HG02870 (cell line): ENCODE results near the gene RUBCN.

ENCODE experiments used
- ATAC-seq: cut with Tn5 transposase; IDR thresholded peaks from one replicate; pipeline ENCODE4 v1.9.1; 2021; ENCODE audit warnings: mild to moderate bottlenecking, moderate library complexity; ENCODE audit not compliant: unreplicated experiment

Gene RUBCN

DNA sequence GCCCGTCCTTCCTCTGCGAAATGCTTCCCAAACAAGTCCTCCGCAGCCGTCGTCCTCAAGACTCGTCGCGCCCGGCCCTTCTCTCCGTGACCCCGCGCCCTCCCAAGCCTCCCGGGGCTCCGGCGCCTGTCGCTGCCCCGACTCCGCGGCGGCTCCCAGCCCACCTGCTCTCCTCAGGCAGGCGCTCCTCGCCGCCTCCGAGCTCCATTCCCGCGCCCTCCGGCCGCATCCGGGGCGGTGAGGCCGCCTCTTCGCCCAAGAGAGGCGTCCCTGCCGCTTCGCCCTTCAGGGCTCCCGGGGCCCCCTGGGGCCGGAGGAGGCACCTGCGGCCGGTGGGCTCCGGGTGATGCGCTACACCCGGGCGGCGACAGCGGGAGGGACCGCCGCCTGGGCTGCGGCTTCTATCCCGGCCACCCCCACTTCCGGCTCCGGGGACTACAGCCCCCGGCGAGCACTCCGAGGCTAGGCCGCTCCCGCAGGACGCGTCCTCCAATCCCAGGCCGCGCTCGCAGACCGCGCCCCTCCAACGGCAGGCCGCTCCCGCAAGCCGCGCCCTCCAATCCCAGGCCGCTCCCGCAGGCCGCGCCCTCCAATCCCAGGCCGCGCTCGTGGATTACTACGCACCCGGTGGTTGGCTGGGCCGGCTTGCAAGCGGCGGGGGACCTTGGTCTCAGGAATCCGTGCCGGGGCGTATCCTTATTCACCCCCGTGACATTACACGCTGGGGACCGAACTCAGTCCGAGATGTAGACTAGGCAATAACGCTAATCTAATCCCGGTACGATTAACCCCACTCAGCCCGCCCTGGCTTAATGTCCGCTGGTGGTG is at the start of gene RUBCN:
RUBCN (minus strand) TSS at position 414 of the 828 bp plus-strand sequence; CDS start at position 229, 185 bp downstream.
- peak; percentile 77 for ATAC-seq

DNA sequence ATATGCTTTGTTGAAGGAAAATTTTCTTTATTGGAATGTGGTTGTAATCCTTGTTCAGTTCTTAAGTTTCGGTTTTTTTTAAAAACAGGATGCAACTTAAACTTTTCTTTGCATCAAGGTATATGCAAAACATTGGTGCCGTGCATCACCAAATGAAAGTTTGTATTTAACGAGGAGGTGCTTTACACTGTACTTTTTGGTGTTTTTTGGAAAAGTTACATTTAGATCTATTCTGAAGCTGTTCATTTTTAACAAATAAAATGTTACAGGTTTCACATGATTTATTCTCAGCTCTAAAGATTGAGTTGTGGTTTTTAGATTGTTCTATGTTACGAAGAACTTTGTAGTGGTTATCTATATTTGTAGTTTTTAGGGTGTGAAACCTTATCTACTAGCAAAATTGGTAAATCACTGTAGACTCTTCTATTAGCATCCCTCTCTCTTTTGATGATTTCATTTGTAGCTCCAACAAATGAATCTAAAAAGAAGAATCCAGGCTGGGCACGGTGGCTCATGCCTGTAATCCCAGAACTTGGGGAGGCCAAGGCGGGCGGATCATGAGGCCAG is 47.4 kb upstream of the RUBCN start:
- ATAC-seq: no peak

DNA sequence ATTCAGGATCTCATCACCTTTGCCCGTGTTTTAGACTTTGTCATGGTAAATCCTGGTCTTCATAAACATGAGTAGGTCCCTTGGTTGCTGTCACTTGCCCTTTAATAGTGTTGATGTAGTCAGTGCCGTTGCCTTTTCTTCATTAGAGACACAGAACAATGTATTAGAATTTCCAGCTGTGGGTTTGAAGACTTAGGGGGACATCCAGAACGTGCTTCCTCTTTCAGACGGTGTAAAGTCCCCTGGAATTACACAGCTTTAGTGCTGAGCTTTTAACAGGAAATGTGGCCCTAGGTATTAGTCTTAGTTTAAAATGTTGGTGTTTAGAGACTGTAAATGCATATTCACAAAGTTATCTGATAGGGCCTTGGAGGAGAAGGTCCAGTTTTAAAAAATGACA is 45.5 kb upstream of the RUBCN start:
- ATAC-seq: no peak

DNA sequence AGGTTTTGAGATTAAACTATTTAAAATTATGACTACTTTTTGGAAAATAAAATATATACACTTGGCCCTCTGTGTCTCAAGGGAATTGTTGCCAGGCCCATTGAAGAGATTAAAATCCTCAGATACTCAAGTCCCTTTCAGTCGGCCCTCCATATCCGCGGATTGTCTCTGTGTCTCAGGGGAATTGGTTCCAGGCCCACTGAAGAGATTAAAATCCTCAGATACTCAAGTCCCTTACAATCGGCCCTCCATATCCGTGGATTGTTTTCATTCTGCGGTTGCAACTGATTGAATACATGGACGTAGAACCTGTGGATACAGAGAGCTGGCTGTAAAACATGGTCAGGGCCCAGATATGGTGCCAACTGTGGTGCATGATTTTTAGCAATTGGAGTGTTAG is 38.6 kb upstream of the RUBCN start:
- ATAC-seq: no peak

DNA sequence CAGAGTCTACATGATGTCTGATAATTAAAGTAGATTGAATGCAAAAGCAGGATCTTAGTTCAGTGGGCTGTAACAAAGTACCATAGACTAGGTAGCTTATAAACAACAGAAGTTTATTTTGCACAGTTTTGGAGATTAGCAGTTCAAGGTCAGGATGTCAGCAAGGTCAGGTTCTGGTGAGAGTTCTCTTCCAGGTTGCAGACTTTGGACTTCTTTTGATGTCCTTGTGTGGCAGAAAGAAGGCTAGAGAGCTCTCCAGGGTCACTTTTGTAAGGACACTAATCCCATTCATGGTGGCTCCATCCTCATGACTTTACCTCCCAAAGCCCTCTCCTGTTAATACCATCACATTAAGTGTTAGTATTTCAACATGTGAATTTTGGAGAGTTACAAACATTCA is 25.1 kb upstream of the RUBCN start:
- no peak for ATAC-seq

DNA sequence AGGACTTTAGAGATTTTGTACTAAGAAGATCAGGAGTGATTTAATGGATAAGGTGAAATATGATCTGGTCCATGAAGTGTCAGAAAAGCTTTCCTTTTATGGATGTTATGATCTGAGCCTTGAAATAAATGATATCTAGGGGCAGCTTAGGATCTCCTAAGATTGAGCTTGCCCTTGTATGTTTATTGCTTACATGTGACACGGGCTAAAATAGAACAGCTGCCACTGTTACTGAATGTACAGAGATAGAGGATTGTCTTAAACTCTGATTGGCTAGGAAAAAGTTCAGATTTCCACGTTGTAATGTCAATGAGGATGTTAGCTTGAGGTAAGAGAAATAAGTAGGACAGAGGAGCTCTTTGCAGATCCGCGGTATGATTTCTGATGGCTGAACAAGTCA is 21.8 kb upstream of the RUBCN start:
- no peak for ATAC-seq

DNA sequence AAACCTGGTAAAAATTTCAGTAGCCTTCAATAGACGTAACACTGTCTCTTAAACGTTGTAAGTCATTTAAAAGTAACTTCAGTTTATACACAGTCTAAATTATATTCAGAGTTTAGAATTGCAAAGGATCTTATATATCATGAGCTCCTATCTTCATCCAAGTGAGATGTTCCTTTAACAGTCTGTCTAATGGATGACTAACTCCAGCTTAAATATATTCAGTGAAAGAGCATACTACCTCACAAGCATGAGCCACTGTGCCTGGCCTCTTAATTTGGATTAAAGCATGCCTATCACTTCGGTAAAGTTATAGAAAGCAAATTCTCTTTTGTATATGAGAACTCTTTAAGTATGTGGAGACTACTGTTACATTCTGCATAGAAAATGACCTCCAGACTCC is 20.0 kb upstream of the RUBCN start:
- ATAC-seq: no peak

DNA sequence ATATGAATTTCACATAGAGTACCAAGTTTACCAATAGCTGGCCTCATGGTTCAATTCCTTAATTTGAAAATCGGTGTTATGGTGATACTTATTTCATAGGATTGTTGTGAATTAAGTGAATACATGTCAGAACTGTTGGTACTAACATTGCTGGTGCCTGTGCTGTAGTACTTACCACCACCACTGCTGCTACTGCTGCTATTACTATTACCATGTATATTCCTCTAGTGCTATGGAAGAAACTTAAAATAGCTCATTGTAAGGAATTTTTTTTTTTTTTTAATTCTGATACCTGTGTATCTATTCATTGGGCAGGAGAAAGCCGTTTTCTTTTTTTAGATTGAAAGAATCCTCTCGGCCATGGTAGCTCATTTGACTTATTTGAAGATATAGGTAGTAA is 16.6 kb upstream of the RUBCN start:
- no peak for ATAC-seq

DNA sequence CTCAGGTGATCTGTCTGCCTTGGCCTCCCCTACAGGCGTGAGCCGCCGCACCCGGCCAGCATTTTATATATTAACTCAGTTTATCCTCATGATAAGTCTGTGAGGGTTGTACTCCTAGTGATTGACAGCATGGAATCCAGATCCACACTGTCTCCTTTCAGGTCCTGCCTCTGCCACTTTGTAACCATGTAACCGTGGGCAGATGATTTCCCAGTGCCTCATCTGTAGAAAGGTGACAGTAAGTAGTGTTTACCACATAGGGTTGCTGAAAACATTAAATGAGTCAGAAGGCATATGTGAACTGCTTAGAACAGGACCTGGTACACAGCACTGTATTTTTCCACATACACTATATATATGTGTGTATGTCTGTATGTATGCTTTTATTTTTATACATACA is 15.4 kb upstream of the RUBCN start:
- ATAC-seq: no peak

DNA sequence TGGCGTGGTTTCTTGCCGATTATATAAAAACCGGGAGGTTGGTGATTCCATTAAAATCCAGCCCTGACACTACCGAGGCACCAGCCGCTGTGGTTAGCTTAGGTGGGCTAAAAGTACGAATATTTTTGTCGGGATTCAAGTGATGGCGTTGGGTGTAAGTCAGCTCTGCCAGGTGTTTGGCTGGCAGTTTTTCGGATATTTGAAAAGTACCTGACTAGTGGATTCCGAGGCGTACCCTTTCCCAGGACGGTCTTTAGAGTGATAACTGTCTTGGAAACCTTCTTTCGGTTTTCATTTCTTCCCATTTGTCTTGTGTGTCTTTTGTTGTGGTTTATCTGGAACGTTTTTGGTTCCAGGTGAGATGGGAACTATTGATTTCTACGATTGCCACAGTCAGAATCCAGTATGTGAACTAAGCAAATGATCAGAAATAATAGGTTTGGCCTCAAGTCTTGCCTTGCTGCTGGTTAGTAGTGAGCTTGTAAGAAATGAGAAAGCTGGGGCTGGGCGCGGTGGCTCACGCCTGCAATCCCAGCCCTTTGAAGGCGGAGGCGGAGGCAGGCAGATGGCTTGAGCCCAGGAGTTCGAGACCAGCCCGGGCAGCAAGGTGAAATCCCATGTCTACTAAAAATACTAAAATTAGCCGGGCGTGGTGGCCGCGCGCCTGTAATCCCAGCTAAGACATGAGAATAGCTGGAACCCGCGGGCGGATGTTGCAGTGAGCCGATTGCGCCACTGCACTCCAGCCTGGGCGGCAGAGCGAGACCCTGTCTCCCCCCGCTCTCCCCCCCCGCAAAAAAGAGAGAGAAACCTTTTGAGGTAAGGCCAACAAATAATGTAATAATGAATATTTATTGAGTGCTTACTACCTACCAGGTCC is 14.4 kb upstream of the RUBCN start:
- ATAC-seq: no peak

DNA sequence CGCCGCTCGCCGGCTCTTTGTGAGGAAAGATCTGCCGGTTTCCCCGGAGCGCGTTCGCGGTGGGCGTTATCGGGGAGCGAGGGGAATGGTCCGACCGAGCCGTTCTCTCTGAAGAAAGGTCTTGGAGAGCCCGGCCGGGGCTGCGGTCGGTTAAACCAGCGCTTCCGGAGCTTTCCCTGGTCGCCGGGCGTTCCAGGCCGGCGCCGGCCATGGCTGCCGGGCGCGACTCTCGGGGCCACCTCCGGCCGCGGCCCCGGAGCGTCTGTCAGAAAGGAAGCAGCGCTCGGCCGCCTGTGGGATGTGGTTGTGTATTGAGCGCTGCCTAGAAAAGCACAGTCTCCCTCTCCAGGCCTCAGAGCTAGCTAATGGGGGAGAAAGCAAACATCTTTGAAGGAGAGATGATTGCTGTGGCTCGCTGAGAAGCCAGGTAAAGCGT is 13.7 kb upstream of the RUBCN start:
- ATAC-seq: peak; percentile 35

DNA sequence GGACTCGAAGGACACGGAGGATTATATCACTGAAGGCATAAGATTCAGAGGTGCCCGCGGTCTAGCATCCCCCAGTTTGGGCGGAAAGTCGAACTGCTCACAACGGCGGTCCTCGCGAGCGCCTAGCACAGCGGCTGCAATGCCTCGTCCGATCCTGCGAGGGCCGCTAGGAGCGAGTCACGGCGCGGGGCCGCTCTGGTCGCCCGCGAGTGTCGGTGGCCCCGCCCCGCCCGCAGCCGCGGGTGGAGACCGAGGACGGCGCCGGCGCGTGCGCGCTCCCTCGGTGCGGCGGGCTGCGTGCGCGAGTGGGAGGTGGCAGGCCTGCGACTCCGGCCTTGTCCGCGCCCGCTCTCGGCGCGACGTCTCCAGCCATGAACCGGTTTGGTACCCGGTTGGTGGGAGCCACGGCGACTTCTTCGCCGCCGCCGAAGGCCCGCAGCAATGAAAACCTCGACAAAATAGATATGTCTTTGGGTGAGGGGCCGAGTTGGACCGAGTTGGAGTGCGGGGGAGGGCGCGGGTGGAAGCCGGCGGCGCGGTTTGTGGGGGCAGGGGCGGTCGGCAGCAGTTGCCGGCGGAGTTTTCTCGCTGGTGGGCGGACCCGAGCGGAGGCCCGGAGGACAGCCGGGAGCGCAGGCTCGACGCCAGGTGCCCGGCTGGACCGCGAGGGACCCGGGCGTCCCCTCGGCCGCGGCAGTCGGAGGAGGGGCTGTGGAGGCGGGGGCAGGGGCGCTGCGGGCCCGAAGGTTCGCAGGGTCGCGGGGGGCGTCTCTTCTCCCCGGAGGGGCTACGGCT is 13.1 kb upstream of the RUBCN start, which contains the start of gene FYTTD1:
FYTTD1 (plus strand) TSS at position 283 of the 795 bp plus-strand sequence; CDS start at position 372, 89 bp downstream.
- peak; percentile 68 for ATAC-seq

DNA sequence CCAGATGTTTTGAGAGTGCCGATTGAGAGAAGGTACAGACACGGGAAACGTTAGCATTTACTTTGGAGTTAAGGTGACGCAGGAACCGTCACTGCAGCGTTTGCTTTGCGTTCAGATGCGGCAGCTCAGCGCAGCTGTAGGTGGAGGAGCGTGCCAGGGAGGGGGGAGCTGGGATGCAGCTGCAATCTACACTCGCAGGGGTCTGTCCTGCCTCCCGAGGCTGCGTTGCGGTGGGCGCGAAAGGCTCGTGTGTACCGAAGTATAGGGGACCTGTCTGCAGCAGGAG is 12.6 kb upstream of the RUBCN start:
- ATAC-seq: peak; percentile 32

DNA sequence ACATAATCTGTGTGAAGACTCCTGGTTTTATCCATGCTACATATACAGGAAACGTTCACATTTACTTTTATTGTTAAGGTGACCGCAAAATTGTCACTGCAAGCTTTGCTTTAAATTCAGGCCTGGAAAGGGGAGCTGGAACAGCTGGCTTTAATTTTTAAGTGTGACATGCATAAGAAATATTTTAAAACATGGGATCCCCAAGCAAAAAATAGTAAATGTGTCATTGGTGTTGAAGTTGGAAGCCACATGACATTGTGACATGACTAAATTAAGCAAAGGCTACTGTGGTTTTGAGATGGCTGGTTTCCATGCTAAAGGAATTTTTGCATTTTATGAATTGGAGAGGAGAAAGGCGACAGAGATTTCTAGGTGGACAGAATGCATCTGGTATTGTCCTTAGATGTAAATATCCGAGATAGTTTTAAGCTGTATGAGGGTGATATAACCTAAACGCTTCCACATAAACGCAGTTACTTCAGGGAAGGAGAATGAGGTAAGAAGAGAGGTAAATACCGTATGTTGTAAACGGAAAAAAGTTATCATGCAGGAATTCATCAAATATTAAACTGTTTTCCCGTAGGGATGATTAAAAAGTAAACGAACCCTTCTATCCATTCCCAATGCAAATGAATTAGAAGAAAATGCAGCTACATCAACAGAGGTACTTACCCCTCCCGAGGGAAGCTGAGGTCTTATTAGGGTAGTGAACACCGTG is 12.1 kb upstream of the RUBCN start:
- ATAC-seq: no peak

DNA sequence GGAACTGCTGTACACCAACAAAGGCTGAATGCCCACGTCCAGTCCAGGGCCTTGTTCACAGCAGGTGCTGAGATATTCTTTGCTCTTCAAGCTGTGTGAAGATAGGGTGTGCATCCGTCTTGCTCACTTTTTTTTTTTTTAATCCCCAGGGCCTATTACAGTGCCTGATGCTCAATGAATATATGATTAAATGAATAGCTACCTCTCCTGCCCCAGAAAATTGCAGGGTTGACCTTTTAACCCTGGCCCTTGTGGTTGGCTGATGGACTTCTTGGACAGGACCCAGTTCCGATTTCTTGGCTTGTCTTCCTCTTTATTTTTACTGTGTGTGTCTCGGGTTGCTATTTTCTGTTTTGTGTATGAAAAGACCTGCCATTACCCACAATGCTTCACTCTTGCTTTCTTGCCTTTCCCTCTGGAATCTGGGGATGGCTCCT is 10.1 kb upstream of the RUBCN start:
- no peak for ATAC-seq

DNA sequence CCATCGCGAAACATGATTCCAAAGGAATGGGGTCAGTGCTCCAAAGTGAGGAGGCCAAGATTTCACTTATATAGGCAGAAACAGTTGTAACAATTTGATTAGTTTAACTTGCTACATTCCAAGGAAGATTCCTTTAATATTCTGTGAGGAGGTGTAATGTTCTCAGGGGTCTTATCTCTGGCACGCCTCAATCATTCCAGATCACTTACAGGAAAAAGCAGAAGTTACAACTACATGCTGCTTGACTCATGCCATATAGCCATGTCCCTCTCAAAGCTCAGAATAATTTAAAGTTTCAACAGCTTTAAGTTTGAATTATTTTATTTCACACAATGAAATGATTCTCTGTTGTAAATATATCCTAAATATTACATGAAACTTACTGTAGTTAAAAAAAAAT is 9.5 kb upstream of the RUBCN start:
- ATAC-seq: no peak

DNA sequence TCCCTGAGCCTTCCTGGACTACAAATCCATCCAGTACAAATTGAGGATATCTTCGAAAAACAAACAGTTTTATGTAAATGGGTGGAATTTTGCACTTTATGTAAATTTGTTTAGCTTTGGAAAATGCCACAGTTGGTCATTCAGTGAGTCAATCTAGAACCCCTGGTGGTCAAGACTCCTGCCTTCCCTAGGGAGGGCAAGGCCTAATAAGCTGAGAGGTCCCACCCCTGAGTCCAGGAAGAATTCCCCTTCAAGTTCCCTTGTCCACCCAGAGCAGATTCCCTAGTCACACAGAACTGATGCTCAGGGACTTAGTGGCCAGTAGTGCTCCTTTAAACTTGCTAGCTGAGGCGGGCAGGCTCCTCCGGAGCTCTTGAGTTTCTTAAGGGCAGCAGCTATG is 6.1 kb upstream of the RUBCN start:
- ATAC-seq: no peak

DNA sequence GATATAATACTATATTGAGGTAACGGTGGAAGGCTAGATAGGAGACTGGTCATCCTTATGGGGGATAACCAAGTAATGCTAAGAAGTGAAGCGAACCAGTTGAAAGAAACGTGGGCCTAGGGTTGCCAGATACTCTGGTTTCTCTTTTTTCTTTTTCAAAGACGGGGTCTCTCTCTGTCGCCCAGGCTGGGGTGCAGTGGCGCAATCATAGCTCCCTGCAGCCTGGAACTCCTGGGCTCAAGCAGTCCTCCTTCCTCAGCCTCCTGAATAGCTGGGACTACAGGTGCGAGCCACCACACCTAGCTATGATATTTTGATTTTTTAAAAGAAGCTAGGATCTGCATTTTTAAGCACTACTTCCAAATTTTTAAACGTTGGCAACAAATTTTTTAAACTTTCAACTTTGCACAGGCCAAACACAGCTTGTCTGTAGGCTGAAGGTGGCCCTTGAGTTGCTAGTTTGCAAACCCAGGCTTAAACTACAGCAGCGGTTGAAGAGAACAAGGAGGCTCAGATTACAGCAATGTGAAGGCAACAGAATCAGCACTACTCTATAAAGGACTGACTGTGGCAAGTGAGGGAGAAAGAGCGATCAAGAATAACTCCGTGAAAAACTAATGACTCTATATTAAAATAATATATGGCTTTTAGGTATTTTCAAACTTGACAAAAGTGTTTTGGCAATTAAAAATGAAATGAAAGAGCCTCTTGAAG is 1.2 kb upstream of the RUBCN start:
- ATAC-seq: no peak

DNA sequence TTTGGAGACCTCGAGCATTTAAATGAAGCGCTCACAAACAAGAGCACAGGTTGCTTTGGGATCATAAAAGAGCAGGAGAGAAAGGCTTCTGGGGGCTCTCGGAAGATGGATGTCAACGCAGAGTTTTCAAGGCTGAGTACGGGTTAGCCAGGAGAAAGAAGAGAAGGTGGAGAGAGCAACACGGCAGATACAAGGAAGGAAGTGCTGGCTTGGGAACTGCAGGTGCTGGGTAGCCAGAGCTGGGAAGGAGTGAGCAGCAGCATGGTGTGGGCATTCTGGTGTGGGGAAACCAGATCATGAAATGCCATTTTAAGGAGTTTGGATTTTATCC is 580 bp upstream of the RUBCN start:
- no peak for ATAC-seq

DNA sequence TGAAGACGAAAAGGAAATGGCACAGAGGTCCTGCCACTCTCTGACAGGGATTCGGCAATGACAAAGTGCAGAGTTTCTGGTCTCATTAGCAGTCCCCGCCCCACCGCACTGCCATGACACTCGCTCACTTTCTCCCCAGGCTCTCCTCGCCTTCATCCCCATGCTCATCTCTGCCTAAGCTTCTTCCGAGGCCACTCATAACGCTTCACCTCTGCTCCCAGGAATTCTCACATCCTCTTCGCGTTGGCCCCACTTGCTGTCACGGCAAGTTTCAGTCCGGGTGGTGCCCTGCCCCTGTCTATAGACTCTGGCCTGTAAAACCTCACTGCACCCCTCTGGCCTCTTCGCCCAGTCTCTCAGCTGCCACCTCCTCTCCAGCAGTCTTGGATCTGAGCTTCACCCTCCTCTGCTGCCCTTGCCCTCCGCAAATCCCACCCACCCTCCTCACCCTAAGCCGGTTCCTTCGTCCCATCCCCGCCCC is 654 bp downstream of the RUBCN start:
- ATAC-seq: no peak
